ENCODE measurements around the gene SCYGR3. TPM values are rescaled to one million over a fixed set of nuclear protein-coding genes. Genes with fewer than 3 reads are reported as not detected.

SCYGR3 gene
- total and polyA plus RNA-seq, 2 of the 8 experiments (the other 6 are each of a cell fraction or from before 2014, with no cell fraction given): not detected

- DNase-seq (ENCODE audit: low read depth in 1 of 2, low spot score in 2 of 2) (no peak), FAIRE-seq (no peak)
- no peak overlapping the region for H4K8ac ChIP-seq (ENCODE audit: extremely low read depth, insufficient read depth, low read length)
- no peak overlapping the region for H3K4me2 ChIP-seq (ENCODE audit: insufficient read depth in 1 of 2, low read depth in 2 of 2, low read length in 2 of 2)
- ChIA-PET CTCF (ENCODE audit: partially characterized antibody) (interaction anchor here (0.9 to 1.6 kb wide), 7 partner anchors 13 to 177 kb away, joined by 3 to 5 read pairs (median 3); no protein-coding TSS in a partner anchor), POLR2A (ENCODE audit: partially characterized antibody) (no interaction called here)
- H3K23me2 ChIP-seq (ENCODE audit: low read depth, low read length): no peaks in the 10 kb centered on the region
- no peak overlapping the region for H2BK5ac ChIP-seq (ENCODE audit: low read depth, low read length)
- no peak overlapping the region for H4K91ac ChIP-seq (replicated peaks; ENCODE audit: insufficient read length, low read length)
- H4K5ac ChIP-seq (ENCODE audit: insufficient read length, low read depth, low read length): no peak overlapping the region
- H3K79me2 ChIP-seq (ENCODE audit: control insufficient read depth in 1 of 2, insufficient read depth in 2 of 2, low read length in 2 of 2): no peaks in the 10 kb centered on the region
- H2BK15ac ChIP-seq (ENCODE audit: low read length): no peak overlapping the region
- H2BK12ac ChIP-seq (ENCODE audit: low read depth, low read length): no peak overlapping the region
- no peak overlapping the region for H3K14ac ChIP-seq (ENCODE audit: insufficient read length)
- no peak overlapping the region for H2AK5ac ChIP-seq (ENCODE audit: low read depth, low read length)
- no peak overlapping the region for H3K18ac ChIP-seq (ENCODE audit: extremely low read depth, low read length)
- no peak for TF ChIP-seq SUZ12 (IDR thresholded peaks at IDR 0.05; ENCODE audit: low read length)
- no peak for TF ChIP-seq CTBP2 (IDR thresholded peaks at IDR 0.05; ENCODE audit: borderline replicate concordance, insufficient read depth, insufficient read length, low read length)
- TF ChIP-seq CHD2 (IDR thresholded peaks at IDR 0.05; ENCODE audit: low read length): no peak
- no peak for TF ChIP-seq KDM4A (IDR thresholded peaks at IDR 0.05; ENCODE audit: low read depth, low read length, severe bottlenecking)
- no peak for TF ChIP-seq ASH2L (IDR thresholded peaks at IDR 0.05; ENCODE audit: low read length)
- no peak for TF ChIP-seq POU5F1 (IDR thresholded peaks at IDR 0.05; ENCODE audit: low read depth, low read length)
- no peak for TF ChIP-seq BACH1 (IDR thresholded peaks at IDR 0.05; ENCODE audit: low read length)
- no peak for TF ChIP-seq BRCA1 (IDR thresholded peaks at IDR 0.05; ENCODE audit: low read depth, low read length)
- no peak overlapping the region for H2BK120ac ChIP-seq (replicated peaks; ENCODE audit: low read depth, low read length)
- no peak overlapping the region for H3K4ac ChIP-seq (replicated peaks; ENCODE audit: insufficient read length, low read depth, low read length)
- no peaks in the 10 kb centered on the region for H3K36me3 ChIP-seq (ENCODE audit: control insufficient read depth in 2 of 4, insufficient read depth in 4 of 4, low read length in 3 of 4)
- H3K27ac ChIP-seq (ENCODE audit: low read depth, low read length): no peak overlapping the region
- no peaks in the 10 kb centered on the region for H4K20me1 ChIP-seq (replicated peaks in 1 of 2; ENCODE audit: control insufficient read depth in 1 of 2, insufficient read depth in 2 of 2, low read length in 2 of 2)
- H2BK20ac ChIP-seq (ENCODE audit: low read length): no peak overlapping the region
- no peak overlapping the region for H3K56ac ChIP-seq (replicated peaks; ENCODE audit: insufficient read length, low read depth, low read length)
- H3K79me1 ChIP-seq (ENCODE audit: low read depth, low read length): no peaks in the 10 kb centered on the region
- H3K9me3 ChIP-seq (ENCODE audit: insufficient read depth in 2 of 2, low read depth in 1 of 2, low read length in 1 of 2): no peaks in the 10 kb centered on the region
- peaks cover 0 to 7% (median 0%) of the 10 kb centered on the region in 4 experiments; a peak in 2 of 7 replicates for H3K4me1 ChIP-seq (replicated peaks in 1 of 4; ENCODE audit: control insufficient read depth in 3 of 4, insufficient read depth in 4 of 4, low read length in 3 of 4)
- no peaks in the 10 kb centered on the region for H3K27me3 ChIP-seq (replicated peaks in 1 of 4; ENCODE audit: control insufficient read depth in 3 of 4, extremely low read depth in 1 of 4, insufficient read depth in 3 of 4, low read length in 3 of 4)
- H3K9ac ChIP-seq (replicated peaks in 1 of 4; ENCODE audit: extremely low read depth in 1 of 4, low read depth in 3 of 4, low read length in 3 of 4): no peak overlapping the region
- H2AFZ ChIP-seq (ENCODE audit: low read length): no peak overlapping the region
- no peak overlapping the region for H3K23ac ChIP-seq (ENCODE audit: insufficient read length)
- H3K4me3 ChIP-seq (ENCODE audit: extremely low read depth in 1 of 4, insufficient read depth in 2 of 4, low read depth in 3 of 4, low read length in 4 of 4): no peak overlapping the region
Measured at GRCh38 chr2:227597036-227597435, 17.6 kb downstream of the SCYGR3 start.
